Mesenchymal stem cell (in vitro differentiated cells and primary cell): Measurements from ENCODE around the gene THAP4.
"Not testable (repeated sequence)": the region's sequence is repeated elsewhere in the genome, so short reads cannot be mapped to it uniquely, and the experiment has no call there.

Experiments used
- DNase-seq: peaks from one replicate; pipeline ENCODE4 v3.0.0-alpha.2; 2013
- H2AFZ ChIP-seq: one replicate; pipeline ENCODE4 v1.6.1; 2013; ENCODE audit warnings: low read depth, mild to moderate bottlenecking, control low read depth, inconsistent platforms, low read length, moderate library complexity
- H2AK5ac ChIP-seq: 2 replicates; pipeline ENCODE4 v1.6.1; 2013; ENCODE audit warnings: low read length, moderate library complexity, mild to moderate bottlenecking, inconsistent platforms; ENCODE audit not compliant: severe bottlenecking
- H2BK120ac ChIP-seq: one replicate; pipeline ENCODE4 v1.6.1; 2013; ENCODE audit warnings: low read depth, mild to moderate bottlenecking, inconsistent platforms, low read length, moderate library complexity
- H2BK12ac ChIP-seq, 2 experiments: one replicate each; pipeline ENCODE4 v1.6.1; 2013; ENCODE audit warnings: inconsistent platforms in 2 of 2, low read length in 2 of 2, mild to moderate bottlenecking in 2 of 2, moderate library complexity in 2 of 2, control low read depth in 1 of 2
- H2BK15ac ChIP-seq: one replicate; pipeline ENCODE4 v1.6.1; 2013; ENCODE audit warnings: mild to moderate bottlenecking, low read depth, inconsistent platforms; ENCODE audit not compliant: poor library complexity, severe bottlenecking
- H2BK5ac ChIP-seq: 2 replicates; pipeline ENCODE4 v1.6.1; 2013; ENCODE audit warnings: low read depth, mild to moderate bottlenecking, low read length, control low read depth, inconsistent platforms; ENCODE audit not compliant: poor library complexity, severe bottlenecking
- H3K14ac ChIP-seq, 2 experiments: one replicate each; pipeline ENCODE4 v1.6.1; 2013; ENCODE audit warnings: inconsistent platforms in 2 of 2, low read length in 2 of 2, control low read depth in 1 of 2, mild to moderate bottlenecking in 1 of 2, moderate library complexity in 1 of 2
- H3K18ac ChIP-seq, 2 experiments: one replicate each; pipeline ENCODE4 v1.6.1; 2013; ENCODE audit warnings: inconsistent platforms in 2 of 2, low read length in 2 of 2, control low read depth in 1 of 2, low read depth in 1 of 2, mild to moderate bottlenecking in 1 of 2
- H3K23ac ChIP-seq, 2 experiments: one replicate each; pipeline ENCODE4 v1.6.1; 2013; ENCODE audit warnings: inconsistent platforms in 2 of 2, low read length in 2 of 2, mild to moderate bottlenecking in 2 of 2, moderate library complexity in 2 of 2, control low read depth in 1 of 2
- H3K27ac ChIP-seq: 2 replicates; pipeline ENCODE4 v1.5.1; 2013; ENCODE audit warnings: mild to moderate bottlenecking, moderate library complexity, low read length, control low read depth, inconsistent platforms; ENCODE audit not compliant: poor library complexity, severe bottlenecking
- H3K27me3 ChIP-seq, 2 experiments: 2 replicates each; pipeline versions ENCODE4 v1.6.1 to v1.7.0; 2013; ENCODE audit warnings: low read length in 2 of 2, mild to moderate bottlenecking in 2 of 2, moderate library complexity in 2 of 2, control low read depth in 1 of 2, inconsistent platforms in 1 of 2; ENCODE audit not compliant: control insufficient read depth in 1 of 2, insufficient read depth in 1 of 2
- H3K36me3 ChIP-seq, 2 experiments: 2 replicates each; pipeline versions ENCODE4 v1.6.1 to v1.7.0; 2013; ENCODE audit warnings: low read length in 2 of 2, control low read depth in 1 of 2, inconsistent platforms in 1 of 2, low read depth in 1 of 2, mild to moderate bottlenecking in 1 of 2; ENCODE audit not compliant: insufficient read depth in 2 of 2, control insufficient read depth in 1 of 2
- H3K4ac ChIP-seq, 2 experiments: one replicate each; pipeline ENCODE4 v1.6.1; 2013; ENCODE audit warnings: inconsistent platforms in 2 of 2, low read length in 2 of 2, mild to moderate bottlenecking in 2 of 2, moderate library complexity in 2 of 2, control low read depth in 1 of 2, low read depth in 1 of 2
- H3K4me1 ChIP-seq: 2 replicates; pipeline ENCODE4 v1.6.1; 2013; ENCODE audit warnings: low read depth, low read length, control low read depth; ENCODE audit not compliant: control insufficient read depth, insufficient read depth
- H3K4me2 ChIP-seq: 2 replicates; pipeline ENCODE4 v1.6.1; 2013; ENCODE audit warnings: low read length, mild to moderate bottlenecking, inconsistent platforms; ENCODE audit not compliant: poor library complexity, severe bottlenecking
- H3K4me3 ChIP-seq, 2 experiments: 2 replicates each; pipeline versions ENCODE4 v1.5.1 to v1.7.0; 2013; ENCODE audit warnings: low read length in 2 of 2, mild to moderate bottlenecking in 2 of 2, control low read depth in 1 of 2, low read depth in 1 of 2; ENCODE audit not compliant: insufficient read depth in 1 of 2
- H3K79me1 ChIP-seq: replicated peaks from 2 replicates; pipeline ENCODE4 v1.6.1; 2013; ENCODE audit warnings: mild to moderate bottlenecking, control low read depth, low read length, inconsistent platforms; ENCODE audit not compliant: poor library complexity, severe bottlenecking
- H3K9ac ChIP-seq: 2 replicates; pipeline ENCODE4 v1.7.0; 2013; ENCODE audit warnings: mild to moderate bottlenecking, low read length, moderate library complexity
- H3K9me3 ChIP-seq: 2 replicates; pipeline ENCODE4 v1.7.0; 2013; ENCODE audit warnings: mild to moderate bottlenecking, low read length; ENCODE audit not compliant: control insufficient read depth
- H4K8ac ChIP-seq: one replicate; pipeline ENCODE4 v1.6.1; 2013; ENCODE audit warnings: inconsistent platforms, mild to moderate bottlenecking, low read length, moderate library complexity
- H4K91ac ChIP-seq: one replicate; pipeline ENCODE4 v1.6.1; 2013; ENCODE audit warnings: mild to moderate bottlenecking, low read length, inconsistent platforms
- WGBS: methylation state at CpG from one replicate; pipeline ENCODE4 v1.1.7; 2013; ENCODE audit warnings: mixed read lengths; 5-methylcytosine and 5-hydroxymethylcytosine counted together

Gene THAP4

GRCh38 chr2:241572915-241573651 lies 63.9 kb downstream of the THAP4 start:
- not testable (repeated sequence) for H2BK120ac ChIP-seq, H3K9ac ChIP-seq, H2AK5ac ChIP-seq, H3K4me3 ChIP-seq, H3K27ac ChIP-seq, H3K4ac ChIP-seq, H3K14ac ChIP-seq, H3K4me2 ChIP-seq, H3K23ac ChIP-seq, H2AFZ ChIP-seq, H2BK12ac ChIP-seq, H4K8ac ChIP-seq, H3K18ac ChIP-seq, H3K27me3 ChIP-seq, H4K91ac ChIP-seq, H2BK5ac ChIP-seq, DNase-seq, H2BK15ac ChIP-seq, H3K9me3 ChIP-seq
- 96% methylated on average over 19 of the region's 20 CpGs for WGBS
- H3K36me3 ChIP-seq = peaks cover 12 to 52% of the 10 kb centered on the region in 2 experiments
- H3K4me1 ChIP-seq = peaks cover 26% of the 10 kb centered on the region
- H3K79me1 ChIP-seq = peaks cover 12% of the 10 kb centered on the region

- H4K91ac ChIP-seq = no peak overlapping the region
- no peak overlapping the region for H2BK15ac ChIP-seq
- no peak overlapping the region for H3K4me3 ChIP-seq
- no peak for DNase-seq
- H2BK120ac ChIP-seq = no peak overlapping the region
- no peak overlapping the region for H2AK5ac ChIP-seq
- H3K4me2 ChIP-seq = no peak overlapping the region
- H3K4ac ChIP-seq = no peak overlapping the region
- no peak overlapping the region for H3K14ac ChIP-seq
- no peaks in the 10 kb centered on the region for H3K27me3 ChIP-seq
- no peak overlapping the region for H2BK5ac ChIP-seq
- no peaks in the 10 kb centered on the region for H3K9me3 ChIP-seq
- no peak overlapping the region for H3K9ac ChIP-seq
- no peak overlapping the region for H2AFZ ChIP-seq
- 91% methylated on average over 24 of the region's 27 CpGs for WGBS
- no peak overlapping the region for H3K23ac ChIP-seq
- H2BK12ac ChIP-seq = no peak overlapping the region
- peaks cover 12 to 59% of the 10 kb centered on the region in 2 experiments for H3K36me3 ChIP-seq
- H3K27ac ChIP-seq = no peak overlapping the region
- H3K79me1 ChIP-seq = peaks cover 11% of the 10 kb centered on the region
- H4K8ac ChIP-seq = no peak overlapping the region
- peaks cover 23% of the 10 kb centered on the region for H3K4me1 ChIP-seq
- no peak overlapping the region for H3K18ac ChIP-seq
These were observed 64.9 kb downstream of the THAP4 start for GRCh38 chr2:241571821-241572620.

DNA sequence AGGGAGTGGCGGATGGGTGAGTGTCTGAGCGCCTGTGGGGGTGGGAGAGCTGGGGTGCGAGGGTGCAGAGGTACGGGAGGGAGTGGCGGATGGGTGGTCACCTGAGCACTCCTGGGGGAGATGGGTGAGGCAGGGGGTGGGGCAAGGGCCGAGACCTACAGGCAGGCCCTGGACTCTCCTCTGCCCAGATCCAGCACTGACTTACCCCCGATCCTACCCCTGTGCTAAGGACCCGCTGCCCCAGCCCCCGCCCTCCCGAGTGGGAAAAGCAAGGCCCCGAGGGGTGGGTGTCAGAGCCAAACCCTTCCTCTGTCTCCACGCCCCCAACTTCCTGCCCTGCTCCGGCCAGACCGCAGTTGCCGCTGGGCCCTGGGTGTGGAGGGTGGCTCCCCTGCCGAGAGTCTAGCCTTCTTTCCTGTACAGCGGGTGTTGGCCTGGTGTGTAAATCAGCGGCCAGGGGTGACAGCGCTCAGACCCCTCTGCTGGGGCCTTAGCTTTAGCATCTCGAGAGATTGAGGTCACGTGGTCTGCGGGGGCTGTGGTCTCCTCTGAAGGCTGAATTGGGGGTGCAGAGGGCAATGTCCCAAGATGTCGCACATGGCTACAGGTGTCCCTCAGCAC lies 65.9 kb downstream of the THAP4 start:
- no peak overlapping the region for H3K23ac ChIP-seq
- H3K4ac ChIP-seq = no peak overlapping the region
- no peak overlapping the region for H2BK5ac ChIP-seq
- no peak overlapping the region for H3K14ac ChIP-seq
- no peak overlapping the region for H2BK12ac ChIP-seq
- WGBS = 75% methylated on average over 17 of the region's 23 CpGs
- no peak overlapping the region for H3K18ac ChIP-seq
- peaks cover 16% of the 10 kb centered on the region for H3K4me1 ChIP-seq
- H2BK15ac ChIP-seq = no peak overlapping the region
- no peak overlapping the region for H4K8ac ChIP-seq
- H2BK120ac ChIP-seq = no peak overlapping the region
- H4K91ac ChIP-seq = no peak overlapping the region
- H3K9me3 ChIP-seq = no peaks in the 10 kb centered on the region
- H2AK5ac ChIP-seq = no peak overlapping the region
- peaks cover 12 to 50% of the 10 kb centered on the region in 2 experiments for H3K36me3 ChIP-seq
- H3K9ac ChIP-seq = no peak overlapping the region
- H3K4me2 ChIP-seq = no peak overlapping the region
- H3K4me3 ChIP-seq = no peak overlapping the region
- H2AFZ ChIP-seq = no peak overlapping the region
- H3K27ac ChIP-seq = no peak overlapping the region
- DNase-seq = no peak
- H3K27me3 ChIP-seq = no peaks in the 10 kb centered on the region
- H3K79me1 ChIP-seq = peaks cover 11% of the 10 kb centered on the region

DNA sequence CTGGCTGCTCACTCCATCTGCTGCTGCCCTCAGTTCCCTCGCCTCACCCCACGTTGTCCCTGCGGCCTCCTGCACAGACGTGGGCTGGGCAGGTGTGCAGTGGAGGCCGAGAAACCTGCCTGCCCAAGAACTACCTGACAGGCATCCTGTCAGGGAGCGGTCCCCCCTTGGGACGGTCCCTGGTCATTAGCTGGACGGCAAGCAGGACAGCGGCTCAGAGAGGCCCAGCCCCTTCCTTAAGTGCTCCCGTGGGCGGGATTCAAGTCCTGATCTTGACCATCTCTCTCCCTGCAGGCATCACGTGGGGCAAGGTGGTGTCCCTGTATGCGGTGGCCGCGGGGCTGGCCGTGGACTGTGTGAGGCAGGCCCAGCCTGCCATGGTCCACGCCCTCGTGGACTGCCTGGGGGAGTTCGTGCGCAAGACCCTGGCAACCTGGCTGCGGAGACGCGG lies 67.1 kb downstream of the THAP4 start:
- no peak overlapping the region for H2BK5ac ChIP-seq
- no peak overlapping the region for H2BK12ac ChIP-seq
- H3K14ac ChIP-seq = no peak overlapping the region
- H2BK120ac ChIP-seq = no peak overlapping the region
- H3K36me3 ChIP-seq = peaks cover 12 to 56% of the 10 kb centered on the region in 2 experiments
- H3K4me1 ChIP-seq = peaks cover 11% of the 10 kb centered on the region
- no peak overlapping the region for H3K9ac ChIP-seq
- whole genome bisulfite sequencing = 69% methylated on average over 21 of the region's 23 CpGs
- no peak overlapping the region for H3K23ac ChIP-seq
- peaks cover 15% of the 10 kb centered on the region for H3K79me1 ChIP-seq
- no peak overlapping the region for H2AK5ac ChIP-seq
- H3K4ac ChIP-seq = no peak overlapping the region
- H3K4me2 ChIP-seq = no peak overlapping the region
- no peak overlapping the region for H3K18ac ChIP-seq
- H3K27me3 ChIP-seq = no peaks in the 10 kb centered on the region
- H4K8ac ChIP-seq = peak overlapping the region; percentile 67
- H4K91ac ChIP-seq = no peak overlapping the region
- no peak overlapping the region for H3K27ac ChIP-seq
- no peaks in the 10 kb centered on the region for H3K9me3 ChIP-seq
- no peak overlapping the region for H2BK15ac ChIP-seq
- DNase-seq = no peak
- no peak overlapping the region for H2AFZ ChIP-seq
- H3K4me3 ChIP-seq = no peak overlapping the region
